ENCODE data around the gene DEFB124. TPM values are rescaled to one million over a fixed set of nuclear protein-coding genes. Genes with fewer than 3 reads are reported as not detected.
"Not testable (repeated sequence)": the region's sequence is repeated elsewhere in the genome, so short reads cannot be mapped to it uniquely, and the experiment has no call there.

Gene DEFB124, protein sequence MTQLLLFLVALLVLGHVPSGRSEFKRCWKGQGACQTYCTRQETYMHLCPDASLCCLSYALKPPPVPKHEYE
- total RNA-seq (ENCODE audit: unreplicated experiment) = not detected
- long read RNA-seq = 0 reads

DNA sequence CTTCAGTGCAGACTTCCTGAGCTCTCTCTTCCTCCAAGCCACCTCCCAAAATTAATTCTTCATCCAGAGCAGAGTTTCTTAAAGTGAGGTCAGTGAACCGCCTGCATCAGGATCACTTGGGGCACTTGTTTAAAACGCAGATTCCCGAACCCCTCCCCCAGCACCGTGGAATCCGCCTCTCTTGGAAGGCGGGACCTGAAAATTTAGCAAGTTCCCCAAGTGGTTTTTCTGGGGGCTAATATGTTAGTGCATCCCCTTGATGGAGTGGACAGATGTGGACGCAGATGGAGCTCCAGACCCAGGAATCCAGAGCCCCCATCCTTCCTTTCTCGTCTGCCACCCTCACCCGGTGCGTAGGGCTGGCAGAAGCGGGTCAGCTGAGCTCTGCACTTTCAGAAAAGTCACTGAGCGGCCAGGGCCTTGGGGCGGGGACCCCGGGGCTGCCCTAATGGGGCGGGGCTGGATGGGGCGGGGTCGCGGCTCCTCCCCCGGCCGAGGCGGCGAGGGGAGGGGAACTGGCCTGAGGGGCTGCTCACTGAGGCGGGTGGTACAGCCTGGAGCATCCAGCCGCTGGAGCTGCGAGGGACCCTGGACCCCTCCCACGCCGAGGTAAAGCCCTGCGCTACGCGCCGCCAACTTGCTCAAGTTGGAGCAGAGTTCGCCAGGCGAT lies at the start of gene DEFB124, which contains the start of gene REM1:
TSS of gene DEFB124 (minus strand) at position 370 of the 670 bp plus-strand sequence. CDS start 2,114 bp downstream, outside the sequence.
TSS of gene REM1 (plus strand) at position 531 of the 670 bp plus-strand sequence. CDS start 1,158 bp downstream, outside the sequence.
- TF ChIP-seq, protein P1, sequence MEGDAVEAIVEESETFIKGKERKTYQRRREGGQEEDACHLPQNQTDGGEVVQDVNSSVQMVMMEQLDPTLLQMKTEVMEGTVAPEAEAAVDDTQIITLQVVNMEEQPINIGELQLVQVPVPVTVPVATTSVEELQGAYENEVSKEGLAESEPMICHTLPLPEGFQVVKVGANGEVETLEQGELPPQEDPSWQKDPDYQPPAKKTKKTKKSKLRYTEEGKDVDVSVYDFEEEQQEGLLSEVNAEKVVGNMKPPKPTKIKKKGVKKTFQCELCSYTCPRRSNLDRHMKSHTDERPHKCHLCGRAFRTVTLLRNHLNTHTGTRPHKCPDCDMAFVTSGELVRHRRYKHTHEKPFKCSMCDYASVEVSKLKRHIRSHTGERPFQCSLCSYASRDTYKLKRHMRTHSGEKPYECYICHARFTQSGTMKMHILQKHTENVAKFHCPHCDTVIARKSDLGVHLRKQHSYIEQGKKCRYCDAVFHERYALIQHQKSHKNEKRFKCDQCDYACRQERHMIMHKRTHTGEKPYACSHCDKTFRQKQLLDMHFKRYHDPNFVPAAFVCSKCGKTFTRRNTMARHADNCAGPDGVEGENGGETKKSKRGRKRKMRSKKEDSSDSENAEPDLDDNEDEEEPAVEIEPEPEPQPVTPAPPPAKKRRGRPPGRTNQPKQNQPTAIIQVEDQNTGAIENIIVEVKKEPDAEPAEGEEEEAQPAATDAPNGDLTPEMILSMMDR (IDR thresholded peaks at IDR 0.05; ENCODE audit: partially characterized antibody, unreplicated experiment) = no peak
- Mint-ChIP-seq H3K36me3 (ENCODE audit: unreplicated experiment) (peaks cover 19% of the 10 kb centered on the region), H3K4me3 (ENCODE audit: unreplicated experiment) (peak within 1 kb of the TSS; percentile 79), H3K27ac (ENCODE audit: unreplicated experiment) (no peak within 1 kb of the TSS), H3K9me3 (ENCODE audit: unreplicated experiment) (peaks cover 16% of the 10 kb centered on the region), H3K4me1 (ENCODE audit: low read depth, unreplicated experiment) (peaks cover 8% of the 10 kb centered on the region), H3K27me3 (ENCODE audit: unreplicated experiment) (peaks cover 30% of the 10 kb centered on the region)
- DNase-seq = peak; percentile 75

DNA sequence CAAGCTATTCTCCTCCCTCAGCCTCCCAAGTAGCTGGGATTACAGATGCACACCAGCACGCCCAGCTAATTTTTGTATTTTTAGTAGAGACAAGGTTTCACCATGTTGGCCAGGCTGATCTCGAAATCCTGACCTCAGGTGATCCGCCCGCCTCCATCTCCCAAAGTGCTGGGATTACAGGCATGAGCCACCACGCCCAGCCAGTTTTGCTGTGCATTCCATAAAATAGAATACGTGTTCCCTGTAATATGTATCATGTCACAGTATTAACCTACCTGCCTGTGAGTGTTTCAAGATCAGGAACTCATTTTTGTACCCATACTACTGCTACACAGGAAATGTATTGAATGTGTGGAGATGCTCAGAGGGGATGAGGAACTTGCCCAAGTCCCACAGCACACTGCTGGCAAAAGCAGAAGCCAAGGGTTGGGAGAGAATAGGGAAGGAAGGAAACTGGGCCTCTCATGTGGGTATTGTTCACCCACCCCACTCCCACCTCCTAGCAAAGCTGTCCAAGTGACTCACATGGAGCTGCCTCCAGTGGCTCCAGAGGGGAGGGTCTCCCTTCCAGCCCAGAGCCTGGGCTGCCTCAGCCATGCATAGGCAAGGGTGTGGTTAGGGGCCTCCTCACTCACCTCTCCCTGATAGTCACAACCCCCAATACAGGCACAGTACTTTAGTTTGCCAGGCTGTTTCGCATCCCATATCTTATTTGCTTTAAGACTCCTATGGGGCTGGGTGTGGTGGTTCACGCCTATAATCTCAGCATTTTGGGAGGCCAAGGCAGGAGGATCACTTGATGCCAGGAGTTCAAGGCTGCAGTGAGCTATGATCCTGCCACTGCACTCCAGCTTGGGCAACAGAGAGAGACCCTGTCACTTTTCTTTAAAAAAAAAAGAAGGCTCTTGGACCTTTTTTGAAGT lies 48.7 kb upstream of the DEFB124 start:
- Mint-ChIP-seq H3K9me3 (ENCODE audit: unreplicated experiment) (peaks cover 3% of the 10 kb centered on the region), H3K4me1 (ENCODE audit: low read depth, unreplicated experiment) (peaks cover 10% of the 10 kb centered on the region), H3K27me3 (ENCODE audit: unreplicated experiment) (no peaks in the 10 kb centered on the region), H3K27ac (ENCODE audit: unreplicated experiment) (no peak overlapping the region), H3K4me3 (ENCODE audit: unreplicated experiment) (no peak overlapping the region), H3K36me3 (ENCODE audit: unreplicated experiment) (peaks cover 5% of the 10 kb centered on the region)
- TF ChIP-seq, protein P1 (IDR thresholded peaks at IDR 0.05; ENCODE audit: partially characterized antibody, unreplicated experiment) = no peak
- no peak for DNase-seq

DNA sequence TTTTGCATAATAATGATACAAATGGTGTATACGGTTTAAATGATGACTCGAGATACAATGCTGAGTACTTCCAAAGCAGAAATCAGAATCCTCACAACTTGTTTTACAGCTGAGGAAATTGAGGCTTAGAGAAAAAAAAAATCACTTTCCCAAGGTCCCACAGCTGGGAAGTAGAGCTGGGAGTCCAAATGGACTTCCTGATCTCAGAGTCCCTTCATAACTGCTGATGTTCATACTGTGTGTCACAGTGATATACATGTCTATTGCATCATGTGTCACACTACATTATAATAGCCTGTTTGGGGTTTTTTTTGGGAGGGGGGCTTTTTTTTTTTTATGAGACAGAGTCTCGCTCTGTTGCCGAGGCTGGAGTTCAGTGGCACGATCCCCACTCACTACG lies 47.8 kb upstream of the DEFB124 start:
- TF ChIP-seq, protein P1 (IDR thresholded peaks at IDR 0.05; ENCODE audit: partially characterized antibody, unreplicated experiment) = no peak
- peaks cover 5% of the 10 kb centered on the region for H3K36me3 Mint-ChIP-seq (ENCODE audit: unreplicated experiment)
- H3K27me3 Mint-ChIP-seq (ENCODE audit: unreplicated experiment) = no peaks in the 10 kb centered on the region
- H3K27ac Mint-ChIP-seq (ENCODE audit: unreplicated experiment) = no peak overlapping the region
- no peak for DNase-seq
- peaks cover 3% of the 10 kb centered on the region for H3K9me3 Mint-ChIP-seq (ENCODE audit: unreplicated experiment)
- no peak overlapping the region for H3K4me3 Mint-ChIP-seq (ENCODE audit: unreplicated experiment)
- H3K4me1 Mint-ChIP-seq (ENCODE audit: low read depth, unreplicated experiment) = peaks cover 10% of the 10 kb centered on the region

DNA sequence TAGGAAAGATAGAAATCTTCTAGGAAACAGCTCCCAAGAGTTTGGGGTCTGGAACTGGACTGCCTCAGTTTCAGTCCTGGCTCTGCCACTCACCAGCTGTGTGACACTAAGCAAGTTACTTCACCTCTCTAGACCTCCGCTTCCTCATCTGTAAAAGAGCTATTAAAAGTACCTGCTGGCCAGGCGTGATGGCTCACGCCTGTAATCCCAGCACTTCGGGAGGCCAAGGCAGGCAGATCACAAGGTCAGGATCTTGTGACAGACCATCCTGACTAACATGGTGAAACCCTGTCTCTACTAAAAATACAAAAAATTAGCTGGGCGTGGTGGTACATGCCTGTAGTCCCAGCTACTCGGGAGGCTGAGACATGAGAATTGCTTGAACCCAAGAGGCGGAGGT lies 46.3 kb upstream of the DEFB124 start:
- H3K4me3 Mint-ChIP-seq (ENCODE audit: unreplicated experiment); H3K36me3 Mint-ChIP-seq (ENCODE audit: unreplicated experiment): not testable (repeated sequence)

DNA sequence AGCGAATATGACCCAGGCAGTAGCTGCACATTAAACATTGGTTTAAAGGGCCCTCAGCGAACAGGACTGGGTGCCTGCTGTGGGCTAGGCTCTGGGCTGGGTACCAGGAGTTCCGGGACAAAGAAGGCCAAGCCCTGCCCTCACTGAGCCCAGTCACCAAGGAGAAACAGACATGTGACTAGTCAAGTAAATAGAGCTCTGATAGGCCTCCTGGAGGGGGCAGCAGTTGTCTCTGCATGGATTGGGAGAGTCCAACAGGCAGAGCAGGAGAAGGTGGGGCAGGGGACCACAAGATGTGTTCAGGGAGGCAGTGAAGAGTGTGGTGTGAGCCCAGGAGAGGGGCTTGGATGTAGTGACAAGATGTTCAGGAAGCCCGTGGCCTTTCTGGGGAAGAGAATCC lies 42.4 kb upstream of the DEFB124 start:
- peak; percentile 80 for DNase-seq
- TF ChIP-seq, protein P1 (IDR thresholded peaks at IDR 0.05; ENCODE audit: partially characterized antibody, unreplicated experiment) = no peak
- no peaks in the 10 kb centered on the region for H3K27me3 Mint-ChIP-seq (ENCODE audit: unreplicated experiment)
- no peak overlapping the region for H3K4me3 Mint-ChIP-seq (ENCODE audit: unreplicated experiment)
- peaks cover 1% of the 10 kb centered on the region for H3K4me1 Mint-ChIP-seq (ENCODE audit: low read depth, unreplicated experiment)
- peaks cover 4% of the 10 kb centered on the region for H3K9me3 Mint-ChIP-seq (ENCODE audit: unreplicated experiment)
- no peak overlapping the region for H3K27ac Mint-ChIP-seq (ENCODE audit: unreplicated experiment)
- no peaks in the 10 kb centered on the region for H3K36me3 Mint-ChIP-seq (ENCODE audit: unreplicated experiment)

More for the DNA sequence above, 46.3 kb upstream of the DEFB124 start:
- not testable (repeated sequence) for H3K27ac Mint-ChIP-seq (ENCODE audit: unreplicated experiment); DNase-seq; H3K27me3 Mint-ChIP-seq (ENCODE audit: unreplicated experiment); H3K4me1 Mint-ChIP-seq (ENCODE audit: low read depth, unreplicated experiment); H3K9me3 Mint-ChIP-seq (ENCODE audit: unreplicated experiment)

All from glutamatergic neuron (in vitro differentiated cells).